Fibroblast of peridontal ligament (primary cell): Measurements from ENCODE around the gene GPR35.

ENCODE experiments used
- DNase-seq: peaks from one replicate; pipeline ENCODE4 v3.0.0-alpha.2; 2010; ENCODE audit errors: extremely low read depth

GPR35 gene

DNA sequence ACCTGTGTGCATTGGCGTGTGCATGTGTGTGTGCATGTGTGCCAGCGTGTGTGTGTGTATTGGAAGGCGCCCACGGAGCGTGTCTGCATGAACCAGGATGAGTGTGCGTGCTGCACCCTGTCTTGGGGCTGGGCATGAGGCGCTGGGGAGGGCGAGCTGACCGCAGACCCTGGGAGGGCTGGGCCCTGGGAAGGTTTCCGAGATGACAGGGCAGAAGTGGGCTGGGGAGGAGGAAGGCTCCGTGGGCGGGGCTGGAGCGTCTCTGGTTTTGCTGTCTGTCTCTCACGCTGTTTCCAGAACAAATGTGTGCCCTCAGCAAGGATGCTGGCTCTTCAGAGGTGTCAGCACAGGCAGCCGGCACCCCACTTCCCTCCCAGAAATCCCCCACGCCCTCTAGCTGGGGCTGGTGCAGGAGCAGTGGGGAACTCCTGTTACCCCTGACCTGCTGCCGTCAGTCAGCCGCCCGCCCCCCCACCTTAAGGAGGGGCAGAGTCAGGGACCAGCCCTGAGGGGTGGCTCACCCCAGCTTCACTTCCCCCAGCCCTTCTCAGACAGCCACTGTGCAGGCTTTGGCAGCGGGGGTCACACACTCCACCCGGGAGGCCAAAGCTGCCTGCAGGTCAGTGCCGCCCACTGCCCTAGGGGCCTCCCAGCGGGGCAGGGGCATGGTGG is at the start of gene GPR35:
GPR35 (plus strand) TSS at position 531 of the 672 bp plus-strand sequence. CDS start 4,473 bp downstream, outside the sequence.
- peak; percentile 68 for DNase-seq

GRCh38 chr2:240576036-240576435 is 49.2 kb upstream of the GPR35 start:
- no peak for DNase-seq

GRCh38 chr2:240576436-240577205 is 48.7 kb upstream of the GPR35 start:
- DNase-seq = no peak

DNA sequence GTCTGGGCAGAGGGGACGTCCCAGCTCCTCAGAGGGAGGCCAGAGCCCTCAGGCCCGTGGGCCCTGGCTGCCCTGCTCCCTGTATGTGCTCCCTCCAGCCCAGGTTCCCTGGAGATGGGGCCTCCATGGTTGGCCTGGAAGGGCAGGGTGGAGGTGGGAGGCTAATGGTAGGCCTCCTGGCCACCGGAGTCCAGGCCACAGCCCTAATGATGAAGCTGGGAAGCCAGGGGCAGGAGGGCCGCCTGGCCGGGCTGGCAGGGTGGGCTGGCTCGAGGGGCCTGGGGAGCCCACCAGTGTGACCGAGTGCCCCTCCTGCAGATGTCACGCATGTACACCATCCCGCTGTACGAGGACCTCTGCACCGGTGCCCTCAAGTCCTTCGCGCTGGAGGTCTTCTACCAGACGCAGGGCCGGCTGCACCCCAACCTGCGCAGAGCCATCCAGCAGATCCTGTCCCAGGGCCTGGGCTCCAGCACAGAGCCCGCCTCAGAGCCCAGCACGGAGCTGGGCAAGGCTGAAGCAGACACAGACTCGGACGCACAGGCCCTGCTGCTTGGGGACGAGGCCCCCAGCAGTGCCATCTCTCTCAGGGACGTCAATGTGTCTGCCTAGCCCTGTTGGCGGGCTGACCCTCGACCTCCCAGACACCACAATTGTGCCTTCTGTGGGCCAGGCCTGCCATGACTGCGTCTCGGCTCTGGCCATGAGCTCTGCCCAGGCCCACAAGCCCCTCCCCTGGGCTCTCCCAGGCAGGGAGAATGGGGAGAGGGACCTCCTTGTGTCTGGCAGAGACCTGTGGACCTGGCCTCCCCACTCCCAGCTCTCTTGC is 47.8 kb upstream of the GPR35 start:
- no peak for DNase-seq

- DNase-seq = no peak
Measured at GRCh38 chr2:240578110-240578450, 47.2 kb upstream of the GPR35 start.

DNA sequence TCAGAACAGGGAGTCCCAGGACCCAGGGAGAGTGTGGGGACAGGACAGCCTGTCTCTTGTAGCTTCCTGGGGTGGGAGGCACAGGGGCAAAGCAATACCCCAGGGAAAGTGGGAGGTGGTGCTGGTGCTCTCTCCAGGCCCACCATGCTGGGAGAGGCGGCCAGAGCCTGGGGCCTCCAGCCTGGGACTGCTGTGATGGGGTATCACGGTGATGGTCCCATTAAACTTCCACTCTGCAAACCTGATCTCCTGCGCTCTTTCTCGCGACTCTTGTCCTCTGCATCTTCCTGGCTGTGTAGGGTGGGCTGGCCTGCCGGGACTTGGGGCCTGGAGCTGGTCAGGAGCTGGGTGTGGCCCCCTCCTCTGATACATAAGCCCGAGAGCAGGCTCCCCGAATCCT is 46.8 kb upstream of the GPR35 start:
- DNase-seq = no peak

DNA sequence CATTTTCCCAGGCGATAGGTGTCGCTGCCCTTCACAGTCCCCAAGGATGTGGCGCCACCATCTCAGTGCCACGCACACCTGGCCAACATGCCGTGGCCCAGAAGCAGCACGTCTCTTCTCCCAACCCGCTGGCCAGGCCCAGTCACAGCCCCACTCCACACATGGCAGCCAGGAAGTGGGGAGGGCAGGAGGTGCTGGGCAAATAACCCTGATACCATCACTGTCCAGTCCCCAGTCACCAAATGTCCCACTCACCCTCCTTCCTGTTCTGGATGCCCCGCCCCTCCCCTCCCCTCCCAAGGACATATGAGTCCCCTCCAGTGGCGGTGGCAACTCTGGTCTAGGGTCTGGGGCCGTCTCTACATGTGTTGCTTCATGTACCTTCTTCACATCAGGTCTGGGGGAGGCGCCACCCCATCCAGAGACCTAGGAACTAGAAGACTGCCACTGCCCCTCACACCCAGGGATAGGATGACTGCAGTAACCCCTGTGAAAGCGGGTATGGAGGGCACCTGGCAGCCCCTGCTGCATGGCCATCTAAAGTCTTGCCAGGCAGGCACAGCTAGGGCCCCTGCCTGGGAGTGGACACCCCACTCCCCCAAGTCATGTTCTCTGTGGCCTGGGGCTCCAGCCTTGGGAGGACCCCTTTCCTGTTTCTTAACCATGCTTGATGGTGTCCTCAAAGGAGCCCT is 46.1 kb upstream of the GPR35 start:
- DNase-seq = no peak

DNA sequence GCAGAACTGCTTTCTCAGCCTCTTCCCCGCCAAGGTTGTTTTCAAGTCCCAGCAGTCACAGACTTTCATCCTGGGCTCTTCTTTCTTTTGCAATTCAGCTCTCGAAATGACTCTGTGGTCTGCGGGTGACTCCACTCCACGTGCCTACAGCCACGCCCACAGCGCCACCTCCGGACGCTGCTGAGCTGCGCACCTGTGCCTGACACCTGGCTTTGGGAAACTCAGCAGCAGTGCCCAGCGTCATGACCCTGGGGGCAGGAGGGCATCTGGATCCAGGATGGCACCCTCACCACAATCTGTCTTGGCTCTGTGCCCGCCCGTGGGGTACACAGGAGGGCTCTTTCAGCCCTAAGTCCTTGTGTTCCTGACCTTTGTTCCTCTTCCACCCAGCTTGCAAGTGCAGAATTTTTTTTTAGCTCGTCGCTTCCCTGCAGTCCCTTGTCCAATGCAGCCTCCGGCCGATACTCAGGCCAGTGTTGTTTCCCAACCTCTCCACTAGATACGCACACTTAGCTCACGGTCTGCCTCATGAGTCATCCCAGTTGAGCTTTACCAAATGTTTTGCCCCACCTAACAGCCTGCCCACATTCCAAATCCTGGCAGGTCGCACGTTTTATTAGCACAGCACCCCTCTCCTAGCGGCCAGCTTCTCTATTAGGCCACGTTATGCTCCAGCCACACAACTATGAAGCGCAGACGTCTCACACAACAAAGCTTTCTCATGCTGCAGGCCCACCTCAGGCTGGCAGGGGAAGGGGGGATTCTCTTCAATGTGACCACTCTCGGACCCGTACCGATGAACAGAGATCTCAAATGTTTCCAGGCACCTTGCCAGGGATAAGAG is 45.3 kb upstream of the GPR35 start:
- peak; percentile 61 for DNase-seq

DNA sequence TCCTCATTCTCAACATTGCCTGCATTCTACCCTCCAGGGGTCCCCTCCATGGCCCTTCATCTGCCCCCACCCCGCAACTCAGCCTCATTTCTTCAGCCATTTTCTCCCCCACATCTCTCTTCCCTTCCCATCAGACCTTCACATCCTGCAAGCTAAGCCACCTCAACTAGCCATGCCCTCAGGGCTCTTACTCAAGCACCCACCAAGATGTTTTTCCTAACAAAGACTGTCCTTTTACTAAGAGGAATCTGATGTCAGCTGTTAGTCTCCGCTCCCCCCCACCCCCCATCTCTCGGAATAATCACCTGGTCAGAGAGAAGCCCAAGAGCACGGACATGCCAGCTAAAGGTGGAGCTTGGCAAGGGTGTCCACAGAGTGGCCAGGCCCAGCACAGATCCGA is 43.5 kb upstream of the GPR35 start:
- no peak for DNase-seq

DNA sequence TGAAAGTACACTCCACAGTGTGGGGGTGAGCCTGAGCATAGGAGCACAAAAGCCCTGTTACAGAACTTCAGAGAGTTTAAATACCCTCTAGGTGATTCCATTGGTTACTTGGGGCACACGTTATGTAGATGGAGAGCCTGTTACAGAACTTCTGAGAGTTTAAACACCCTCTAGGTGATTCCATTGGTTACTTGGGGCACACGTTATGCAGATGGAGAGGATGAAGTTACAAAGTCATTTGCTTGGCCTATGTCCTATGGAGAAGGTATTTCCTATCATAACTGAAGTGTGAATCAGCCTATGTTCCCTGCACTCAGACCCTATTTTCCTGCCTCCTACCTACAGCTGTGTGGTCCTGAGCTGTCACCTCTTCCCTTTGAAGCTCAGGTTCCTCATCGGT is 42.5 kb upstream of the GPR35 start:
- no peak for DNase-seq

GRCh38 chr2:240583774-240584173 is 41.5 kb upstream of the GPR35 start:
- DNase-seq = no peak

GRCh38 chr2:240584486-240585031 is 40.7 kb upstream of the GPR35 start:
- DNase-seq = no peak

DNA sequence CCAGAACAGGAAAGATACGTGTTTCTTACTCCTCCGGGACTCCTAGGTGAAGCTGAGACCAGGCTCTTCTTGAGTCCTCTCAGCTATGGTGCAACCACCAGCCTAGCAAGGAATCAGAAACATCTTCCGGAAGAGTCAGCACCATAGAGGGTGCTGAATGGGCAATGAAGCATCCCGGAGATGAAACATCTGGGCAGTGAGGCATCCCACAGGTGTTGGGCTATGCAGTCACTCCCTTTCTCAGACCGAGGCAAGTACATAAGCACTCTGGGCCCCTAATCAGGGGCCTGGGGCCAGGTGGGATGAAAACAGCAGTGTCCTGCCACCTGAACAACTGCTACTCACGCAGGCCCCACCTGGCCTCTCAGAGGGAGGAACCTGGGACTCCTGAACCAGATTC is 40.2 kb upstream of the GPR35 start:
- DNase-seq = no peak

DNA sequence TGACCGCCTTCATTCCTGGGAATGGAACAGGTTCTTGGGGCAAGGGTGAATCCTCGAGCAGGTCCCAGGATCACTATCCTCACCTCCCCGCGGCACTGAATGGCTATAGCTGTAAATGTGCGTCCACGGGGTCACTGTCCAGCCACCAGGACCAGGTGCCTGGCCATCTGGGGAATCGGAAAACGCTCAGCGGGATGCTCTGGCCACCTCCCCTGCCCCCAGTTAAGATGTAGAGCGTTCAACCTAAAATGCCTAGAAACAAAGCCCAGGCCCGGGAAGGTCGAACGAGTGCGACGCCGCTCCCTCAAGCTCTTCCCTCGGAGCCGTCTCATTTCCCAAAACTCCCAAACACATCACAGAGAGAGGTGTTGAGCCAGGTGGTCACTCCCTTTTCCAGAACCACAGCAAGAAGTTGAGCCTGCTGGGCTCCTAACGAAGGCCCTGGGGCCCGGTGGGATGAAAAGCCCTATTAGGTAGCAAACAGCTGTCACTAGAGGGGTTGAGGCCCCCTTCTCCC is 39.5 kb upstream of the GPR35 start:
- DNase-seq = no peak

GRCh38 chr2:240586198-240586918 is 38.9 kb upstream of the GPR35 start, which contains the start of gene CAPN10:
Gene CAPN10 (plus strand): TSS chr2:240586734. CDS start chr2:240586912, 178 bp downstream.
- DNase-seq = peak; percentile 89

- no peak for DNase-seq
Measured at GRCh38 chr2:240586919-240587800, 38.1 kb upstream of the GPR35 start.

GRCh38 chr2:240588006-240588655 is 37.1 kb upstream of the GPR35 start:
- DNase-seq = no peak

- no peak for DNase-seq
Measured at GRCh38 chr2:240588669-240589068, 36.6 kb upstream of the GPR35 start.
